Body of pancreas (tissue), 4 donors: ENCODE data around the gene TBX2.

Experiments used
- CTCF ChIP-seq, 7 experiments: fragments of 450-650 bp in 4 of 7; fragments of 200-600 bp in 3 of 7; sonication (generic) in 3 of 7; IDR thresholded peaks; one replicate each; pipeline ENCODE4 v1.5.1; 2016 to 2019; ENCODE audit warnings: antibody characterized with exemption in 7 of 7
- POLR2A ChIP-seq, 3 donors: fragments of 450-650 bp; IDR thresholded peaks; one replicate each; pipeline ENCODE4 v1.6.1; 2016; ENCODE audit warnings: antibody characterized with exemption in 3 of 3, mild to moderate bottlenecking in 2 of 3

GRCh38 chr17:61450641-61451537, 51.2 kb downstream of the TBX2 start:
- TF ChIP-seq CTCF (IDR thresholded peaks at IDR 0.05) (no peak), POLR2A (IDR thresholded peaks at IDR 0.05) (no peak)
